SW 1271 (cell line): Measurements from ENCODE around the gene PROX2.

ENCODE experiments used
- DNase-seq, 2 experiments: peaks; one replicate each; lab custom pipeline; 2025; lab: John Stamatoyannopoulos, UW

PROX2 gene

GRCh38 chr14:74875941-74876913, at the start of gene PROX2:
Gene PROX2 (minus strand): TSS chr14:74876145. CDS start chr14:74863834, 12,311 bp downstream.
- no peak for DNase-seq

GRCh38 chr14:74924061-74924460, 48.1 kb upstream of the PROX2 start:
- no peak for DNase-seq

- DNase-seq: no peak
Measured at GRCh38 chr14:74922752-74923401, 46.9 kb upstream of the PROX2 start, which contains the start of gene RPS6KL1. Gene RPS6KL1 (minus strand): TSS chr14:74923260. CDS start chr14:74921541, 1,719 bp downstream.

- no peak for DNase-seq
Measured at GRCh38 chr14:74921987-74922751, 46.2 kb upstream of the PROX2 start.

GRCh38 chr14:74921053-74921620, 45.2 kb upstream of the PROX2 start:
- DNase-seq: no peak

- no peak for DNase-seq
Measured at GRCh38 chr14:74920281-74920680, 44.3 kb upstream of the PROX2 start.

GRCh38 chr14:74919421-74920165, 43.6 kb upstream of the PROX2 start:
- DNase-seq: no peak

GRCh38 chr14:74918380-74918779, 42.4 kb upstream of the PROX2 start:
- DNase-seq: no peak

GRCh38 chr14:74917646-74918081, 41.7 kb upstream of the PROX2 start:
- no peak for DNase-seq

GRCh38 chr14:74917178-74917543, 41.2 kb upstream of the PROX2 start:
- DNase-seq: no peak

GRCh38 chr14:74915826-74916225, 39.9 kb upstream of the PROX2 start:
- no peak for DNase-seq

- DNase-seq: no peak
Measured at GRCh38 chr14:74915426-74915825, 39.5 kb upstream of the PROX2 start.

- DNase-seq: peak; percentile 36 to 47
Measured at GRCh38 chr14:74913986-74914573, 38.1 kb upstream of the PROX2 start.

GRCh38 chr14:74913393-74913910, 37.5 kb upstream of the PROX2 start:
- no peak for DNase-seq

- no peak for DNase-seq
Measured at GRCh38 chr14:74912801-74913200, 36.9 kb upstream of the PROX2 start.

GRCh38 chr14:74912111-74912510, 36.2 kb upstream of the PROX2 start:
- DNase-seq: no peak

GRCh38 chr14:74911704-74912103, 35.8 kb upstream of the PROX2 start:
- DNase-seq: no peak

- no peak for DNase-seq
Measured at GRCh38 chr14:74911221-74911620, 35.3 kb upstream of the PROX2 start.

GRCh38 chr14:74910556-74910955, 34.6 kb upstream of the PROX2 start:
- no peak for DNase-seq

GRCh38 chr14:74909911-74910310, 34.0 kb upstream of the PROX2 start:
- no peak for DNase-seq

- DNase-seq: no peak
Measured at GRCh38 chr14:74909501-74909900, 33.6 kb upstream of the PROX2 start.
